GM12878 (cell line): ENCODE results near the gene ELP1. TPM values are rescaled to one million over a fixed set of nuclear protein-coding genes. Genes with fewer than 3 reads are reported as not detected.
"Not testable (repeated sequence)": the region's sequence is repeated elsewhere in the genome, so short reads cannot be mapped to it uniquely, and the experiment has no call there.

ENCODE experiments used
- ATAC-seq: fragments of 200-7000 bp; cut with Tn5 transposase; 3 replicates; pipeline ENCODE4 v1.9.1; 2020; ENCODE audit warnings: mild to moderate bottlenecking, moderate library complexity
- BruUV-seq: library from RNA; stranded (reverse); fragments of 400-500 nt; replicated peaks from 2 replicates; lab custom pipeline; 2021; lab: Mats Ljungman, UMichigan
- CTCF ChIA-PET: fragments of 300-600 bp; sonication (Branson Sonifier 250); formaldehyde crosslinking; extraction: SDS; loops from one replicate; lab custom pipeline; 2021; ENCODE audit warnings: inconsistent platforms; lab: Yijun Ruan, JAX
- POLR2A ChIA-PET: fragments of 350-600 bp; formaldehyde crosslinking; extraction: SDS; loops from one replicate; lab custom pipeline; 2021; ENCODE audit warnings: inconsistent platforms; lab: Charles Lee
- RAD21 ChIA-PET: fragments of 300-600 bp; sonication (Branson Sonifier 250); formaldehyde crosslinking; loops from one replicate; lab custom pipeline; 2023; ENCODE audit warnings: antibody characterized with exemption; ENCODE audit not compliant: unreplicated experiment; lab: Charles Lee
- SMC1A ChIA-PET: fragments of 300-600 bp; sonication (Branson Sonifier 250); formaldehyde crosslinking; loops from one replicate; lab custom pipeline; 2023; ENCODE audit not compliant: unreplicated experiment, uncharacterized antibody; lab: Charles Lee
- DNase-seq: peaks from one replicate; pipeline ENCODE4 v3.0.0-alpha.2; 2011; ENCODE audit warnings: low read depth, low spot score
- FAIRE-seq: peaks from 3 replicates; lab custom pipeline; 2011; peaks lifted over from hg19 to GRCh38; lab: Jason Lieb, UNC
- H2AFZ ChIP-seq: 2 replicates; pipeline ENCODE4 v1.6.0; 2011; ENCODE audit warnings: low read depth, low read length, control low read depth; ENCODE audit not compliant: control insufficient read depth
- H3K27ac ChIP-seq: 2 replicates; pipeline ENCODE4 v1.5.1; 2011; ENCODE audit warnings: control low read depth; ENCODE audit not compliant: control insufficient read depth, insufficient read depth
- H3K27me3 ChIP-seq, 2 experiments: replicated peaks in 1 of 2; 2 replicates each; pipeline versions ENCODE4 v1.6.0 to v1.6.1; 2011; ENCODE audit warnings: low read length in 1 of 2; ENCODE audit not compliant: control insufficient read depth in 2 of 2, insufficient read depth in 2 of 2
- H3K36me3 ChIP-seq, 2 experiments: 2 replicates each; pipeline ENCODE4 v1.5.1; 2011; ENCODE audit warnings: low read length in 1 of 2; ENCODE audit not compliant: control insufficient read depth in 2 of 2, insufficient read depth in 2 of 2
- H3K4me1 ChIP-seq: 2 replicates; pipeline ENCODE4 v1.6.1; 2011; ENCODE audit warnings: mild to moderate bottlenecking, low read length, moderate library complexity, mixed read lengths; ENCODE audit not compliant: control insufficient read depth, insufficient read depth
- H3K4me2 ChIP-seq: 2 replicates; pipeline ENCODE4 v1.6.0; 2011; ENCODE audit warnings: control low read depth; ENCODE audit not compliant: control insufficient read depth, insufficient read depth
- H3K4me3 ChIP-seq: fragments of 200-600 bp; sonication (generic); 2 replicates; pipeline ENCODE4 v1.5.1; 2016
- H3K79me2 ChIP-seq: 2 replicates; pipeline ENCODE4 v1.6.0; 2011; ENCODE audit warnings: low read length; ENCODE audit not compliant: control insufficient read depth, insufficient read depth
- H3K9ac ChIP-seq: 2 replicates; pipeline ENCODE4 v1.8.0; 2011; ENCODE audit warnings: low read length, control low read depth, mixed read lengths; ENCODE audit not compliant: control insufficient read depth, insufficient read depth
- H3K9me3 ChIP-seq: replicated peaks from 3 replicates; pipeline ENCODE4 v1.5.1; 2011; ENCODE audit warnings: mild to moderate bottlenecking, low read length; ENCODE audit not compliant: control insufficient read depth, insufficient read depth
- H4K20me1 ChIP-seq: 2 replicates; pipeline ENCODE4 v1.6.0; 2011; ENCODE audit not compliant: control insufficient read depth, insufficient read depth
- CEBPB ChIP-seq, 2 experiments: fragments of 150-350 bp in 1 of 2; IDR thresholded peaks; 2 replicates each; pipeline ENCODE4 v1.6.1; 2012 to 2014; ENCODE audit warnings: low read depth in 2 of 2, low read length in 2 of 2, borderline replicate concordance in 1 of 2, inconsistent platforms in 1 of 2
- FOXK2 ChIP-seq: fragments of 450-650 bp; IDR thresholded peaks from 2 replicates; pipeline ENCODE4 v1.6.1; 2017; ENCODE audit warnings: mild to moderate bottlenecking, moderate library complexity
- HCFC1 ChIP-seq: fragments of 150-350 bp; IDR thresholded peaks from 2 replicates; pipeline ENCODE4 v1.6.1; 2014; ENCODE audit warnings: low read length
- IKZF1 ChIP-seq: fragments of 450-650 bp; conservative IDR thresholded peaks from 2 replicates; pipeline ENCODE4 v1.6.1; 2017; ENCODE audit warnings: antibody characterized with exemption, mild to moderate bottlenecking
- MTA3 ChIP-seq: IDR thresholded peaks from 2 replicates; pipeline ENCODE4 v1.6.1; 2012; ENCODE audit warnings: low read length, inconsistent platforms, borderline replicate concordance
- MXI1 ChIP-seq: fragments of 150-350 bp; IDR thresholded peaks from 2 replicates; pipeline ENCODE4 v1.6.1; 2011; ENCODE audit warnings: low read depth, mild to moderate bottlenecking, inconsistent platforms, low read length, improper control_type of control experiment
- NR2C1 ChIP-seq: fragments of 450-650 bp; IDR thresholded peaks from 2 replicates; pipeline ENCODE4 v1.6.1; 2017; ENCODE audit warnings: antibody characterized with exemption, mild to moderate bottlenecking, moderate library complexity
- PML ChIP-seq: IDR thresholded peaks from 2 replicates; pipeline ENCODE4 v1.6.1; 2012; ENCODE audit warnings: low read length, inconsistent platforms
- POU2F2 ChIP-seq: IDR thresholded peaks from 3 replicates; pipeline ENCODE4 v1.6.1; 2011; ENCODE audit warnings: low read depth, mild to moderate bottlenecking, low read length, borderline replicate concordance
- RAD21 ChIP-seq: IDR thresholded peaks from 2 replicates; pipeline ENCODE4 v1.6.1; 2011; ENCODE audit warnings: mild to moderate bottlenecking, low read depth, low read length, moderate library complexity; ENCODE audit not compliant: insufficient read depth
- RAD51 ChIP-seq: fragments of 450-650 bp; IDR thresholded peaks from 2 replicates; pipeline ENCODE4 v1.6.1; 2016; ENCODE audit warnings: moderate library complexity, mild to moderate bottlenecking, inconsistent platforms
- STAT3 ChIP-seq: IDR thresholded peaks from 2 replicates; pipeline ENCODE4 v1.6.1; 2011; ENCODE audit warnings: low read depth, low read length, improper control_type of control experiment
- SUPT20H ChIP-seq: IDR thresholded peaks from 2 replicates; pipeline ENCODE4 v1.6.1; 2011; ENCODE audit warnings: low read depth, mild to moderate bottlenecking, low read length, moderate library complexity, borderline replicate concordance; ENCODE audit not compliant: control insufficient read depth
- YBX1 ChIP-seq: fragments of 450-650 bp; IDR thresholded peaks from 2 replicates; pipeline ENCODE4 v1.6.1; 2016; ENCODE audit warnings: antibody characterized with exemption
- ZNF622 ChIP-seq: fragments of 450-650 bp; IDR thresholded peaks from 2 replicates; pipeline ENCODE4 v1.6.1; 2017; ENCODE audit warnings: mild to moderate bottlenecking, inconsistent platforms
- ZZZ3 ChIP-seq: IDR thresholded peaks from 2 replicates; pipeline ENCODE4 v1.6.1; 2011; ENCODE audit warnings: low read depth; ENCODE audit not compliant: control insufficient read depth, insufficient read length
- WGBS: methylation state at CpG from one replicate; pipeline ENCODE4 v1.1.6; 2016; ENCODE audit warnings: low lambda C conversion rate; ENCODE audit not compliant: insufficient replicate concordance, insufficient coverage; ENCODE audit errors: missing lambda C conversion rate; 5-methylcytosine and 5-hydroxymethylcytosine counted together
- in situ Hi-C: fragments of 300-500 bp; cut with MboI; formaldehyde crosslinking; loops from 9 replicates; pipeline ENCODE4 v1.14.3; 2018; ENCODE audit warnings: mixed read lengths
- intact Hi-C: fragments of 100-400 bp; cut with micrococcal nuclease; formaldehyde crosslinking; loops from one replicate; pipeline ENCODE4 v1.14.2; 2022; ENCODE audit not compliant: unreplicated experiment
- polyA plus RNA-seq, 11 experiments: library from polyadenylated mRNA; depleted of rRNA in 4 of 11; unstranded in 6 of 11; stranded (reverse) in 5 of 11; fragments of >200 nt; fragmentation: Nextera tagmentation in 4 of 11; fragmentation: Illumina TruSeq in 1 of 11; extraction: Ambion mirVana in 4 of 11; extraction: Trizol in 1 of 11; gene quantifications; 1 replicate in 1 of 11; 2 replicates in 10 of 11; pipeline versions ENCODE4 v1.2.1 to v1.2.3, GENCODE V29; 2011 to 2016; ENCODE audit warnings: inconsistent platforms in 2 of 11, missing spikeins in 2 of 11, low read depth in 1 of 11
- total RNA-seq, 4 experiments: library from RNA; depleted of rRNA in 3 of 4; stranded (reverse); fragments of >200 nt in 3 of 4; fragmentation: Illumina TruSeq in 1 of 4; extraction: Trizol in 1 of 4; gene quantifications; 2 replicates each; pipeline versions ENCODE4 v1.2.1 to v1.2.3, GENCODE V29; 2013 to 2021
- TF ChIP-seq, protein P1 (sequence below): IDR thresholded peaks from 2 replicates; pipeline ENCODE4 v1.6.1; 2011; ENCODE audit warnings: borderline replicate concordance, low read depth, mild to moderate bottlenecking, moderate library complexity, low read length; ENCODE audit not compliant: insufficient read depth, poor library complexity, severe bottlenecking
- TF ChIP-seq, protein P2 (sequence below): fragments of 450-650 bp; IDR thresholded peaks from 2 replicates; pipeline ENCODE4 v1.6.1; 2017; ENCODE audit warnings: borderline replicate concordance

Gene ELP1
- total and polyA plus RNA-seq, 10 of the 15 experiments (the other 5 are each of a cell fraction or from before 2014, with no cell fraction given): 9.7 to 29.9 (median 26.0) TPM

DNA sequence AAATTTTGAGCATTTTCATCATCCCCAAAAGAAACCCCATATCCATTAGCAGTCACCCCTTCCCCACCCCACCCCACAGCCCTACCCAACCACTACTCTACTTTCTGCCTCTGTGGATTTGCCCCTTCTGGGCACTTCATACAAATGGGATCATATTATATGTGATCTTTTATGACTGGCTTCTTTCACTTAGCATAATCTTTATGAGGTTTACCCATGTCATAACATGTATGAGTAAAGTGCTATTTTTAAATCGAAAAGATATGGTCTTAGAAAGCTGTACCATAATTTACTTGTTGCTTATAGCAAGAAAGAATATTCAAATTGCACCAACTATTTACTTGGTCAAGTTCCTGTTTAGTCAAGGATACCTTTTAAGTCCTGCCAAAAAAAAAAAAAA lies 12.7 kb downstream of the ELP1 start:
- no peak overlapping the region for H3K4me2 ChIP-seq
- no peak for ATAC-seq
- POLR2A ChIA-PET: interaction anchor here (0.5 kb wide), 1 partner anchor 35 kb away, joined by 3 read pairs; no protein-coding TSS in a partner anchor
- no peak for FAIRE-seq
- WGBS: 7% methylated on average over 1 of the region's 1 CpG
- no peak overlapping the region for H3K27ac ChIP-seq
- no peaks in the 10 kb centered on the region for H4K20me1 ChIP-seq
- H3K79me2 ChIP-seq: no peaks in the 10 kb centered on the region
- DNase-seq: no peak
- CTCF ChIA-PET: no interaction called here
- SMC1A ChIA-PET: interaction anchor here (1.1 kb wide), 1 partner anchor 29 kb away, joined by 3 read pairs; no protein-coding TSS in a partner anchor
- in situ Hi-C loops (no loop called here), intact Hi-C loops (no loop called here)
- no peaks in the 10 kb centered on the region for H3K27me3 ChIP-seq
- no peak for TF ChIP-seq POU2F2
- no peak for TF ChIP-seq PML
- TF ChIP-seq SUPT20H: no peak
- TF ChIP-seq, protein P1, sequence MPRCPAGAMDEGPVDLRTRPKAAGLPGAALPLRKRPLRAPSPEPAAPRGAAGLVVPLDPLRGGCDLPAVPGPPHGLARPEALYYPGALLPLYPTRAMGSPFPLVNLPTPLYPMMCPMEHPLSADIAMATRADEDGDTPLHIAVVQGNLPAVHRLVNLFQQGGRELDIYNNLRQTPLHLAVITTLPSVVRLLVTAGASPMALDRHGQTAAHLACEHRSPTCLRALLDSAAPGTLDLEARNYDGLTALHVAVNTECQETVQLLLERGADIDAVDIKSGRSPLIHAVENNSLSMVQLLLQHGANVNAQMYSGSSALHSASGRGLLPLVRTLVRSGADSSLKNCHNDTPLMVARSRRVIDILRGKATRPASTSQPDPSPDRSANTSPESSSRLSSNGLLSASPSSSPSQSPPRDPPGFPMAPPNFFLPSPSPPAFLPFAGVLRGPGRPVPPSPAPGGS: no peak
- no peak for TF ChIP-seq YBX1
- no peak for TF ChIP-seq FOXK2
- no peak for TF ChIP-seq ZZZ3
- no peak for TF ChIP-seq ZNF622
- TF ChIP-seq CEBPB (IDR thresholded peaks at IDR 0.05; ENCODE audit: borderline replicate concordance in 1 of 2, low read depth in 2 of 2, low read length in 2 of 2): no peak
- TF ChIP-seq NR2C1: no peak
- TF ChIP-seq RAD21: no peak
- TF ChIP-seq RAD51: no peak
- TF ChIP-seq IKZF1: no peak
- TF ChIP-seq STAT3: no peak
- no peak for TF ChIP-seq MXI1
- TF ChIP-seq, protein P2, sequence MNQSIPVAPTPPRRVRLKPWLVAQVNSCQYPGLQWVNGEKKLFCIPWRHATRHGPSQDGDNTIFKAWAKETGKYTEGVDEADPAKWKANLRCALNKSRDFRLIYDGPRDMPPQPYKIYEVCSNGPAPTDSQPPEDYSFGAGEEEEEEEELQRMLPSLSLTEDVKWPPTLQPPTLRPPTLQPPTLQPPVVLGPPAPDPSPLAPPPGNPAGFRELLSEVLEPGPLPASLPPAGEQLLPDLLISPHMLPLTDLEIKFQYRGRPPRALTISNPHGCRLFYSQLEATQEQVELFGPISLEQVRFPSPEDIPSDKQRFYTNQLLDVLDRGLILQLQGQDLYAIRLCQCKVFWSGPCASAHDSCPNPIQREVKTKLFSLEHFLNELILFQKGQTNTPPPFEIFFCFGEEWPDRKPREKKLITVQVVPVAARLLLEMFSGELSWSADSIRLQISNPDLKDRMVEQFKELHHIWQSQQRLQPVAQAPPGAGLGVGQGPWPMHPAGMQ: no peak
- no peak for TF ChIP-seq MTA3
- no peak for TF ChIP-seq HCFC1
- no peak overlapping the region for H3K4me3 ChIP-seq
- H2AFZ ChIP-seq: no peak overlapping the region
- H3K9me3 ChIP-seq: no peaks in the 10 kb centered on the region
- H3K4me1 ChIP-seq: no peaks in the 10 kb centered on the region
- no peak overlapping the region for H3K9ac ChIP-seq
- H3K36me3 ChIP-seq: peaks cover 7 to 20% of the 10 kb centered on the region in 2 experiments
- BruUV-seq: no TSS peak
- RAD21 ChIA-PET: no interaction called here

DNA sequence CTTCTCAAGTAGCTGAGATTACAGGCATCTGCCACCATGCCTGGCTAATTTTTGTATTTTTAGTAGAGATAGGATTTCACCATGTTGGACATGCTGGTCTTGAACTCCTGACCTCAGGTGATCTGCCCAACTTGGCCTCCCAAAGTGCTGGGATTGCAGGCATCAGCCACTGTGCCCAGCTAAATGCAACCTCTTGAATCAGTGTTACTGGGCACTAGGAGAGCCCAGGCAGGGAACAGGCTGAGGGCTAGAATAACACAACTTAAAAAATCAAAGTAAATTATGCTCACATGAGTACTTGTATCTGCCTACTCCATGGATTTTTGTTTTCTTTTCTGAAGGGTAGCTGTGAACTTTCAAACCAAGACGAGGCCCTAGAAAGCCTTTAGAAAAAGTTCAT lies 13.5 kb downstream of the ELP1 start:
- H3K4me3 ChIP-seq, SMC1A ChIA-PET, DNase-seq, in situ Hi-C loops, RAD21 ChIA-PET, FAIRE-seq, H3K4me2 ChIP-seq, ATAC-seq, H3K79me2 ChIP-seq, H3K27me3 ChIP-seq, H3K4me1 ChIP-seq, H3K9ac ChIP-seq, H3K9me3 ChIP-seq, H3K27ac ChIP-seq, intact Hi-C loops, POLR2A ChIA-PET, H2AFZ ChIP-seq, H4K20me1 ChIP-seq, CTCF ChIA-PET, BruUV-seq: not testable (repeated sequence)
- WGBS: 95% methylated on average over 1 of the region's 1 CpG
- H3K36me3 ChIP-seq: peaks cover 4 to 14% of the 10 kb centered on the region in 2 experiments
